ENCODE results near the gene PPP2R2C.
A peak's percentile ranks its signal among the peaks of the same experiment; 100 is the strongest.

The PPP2R2C gene

DNA sequence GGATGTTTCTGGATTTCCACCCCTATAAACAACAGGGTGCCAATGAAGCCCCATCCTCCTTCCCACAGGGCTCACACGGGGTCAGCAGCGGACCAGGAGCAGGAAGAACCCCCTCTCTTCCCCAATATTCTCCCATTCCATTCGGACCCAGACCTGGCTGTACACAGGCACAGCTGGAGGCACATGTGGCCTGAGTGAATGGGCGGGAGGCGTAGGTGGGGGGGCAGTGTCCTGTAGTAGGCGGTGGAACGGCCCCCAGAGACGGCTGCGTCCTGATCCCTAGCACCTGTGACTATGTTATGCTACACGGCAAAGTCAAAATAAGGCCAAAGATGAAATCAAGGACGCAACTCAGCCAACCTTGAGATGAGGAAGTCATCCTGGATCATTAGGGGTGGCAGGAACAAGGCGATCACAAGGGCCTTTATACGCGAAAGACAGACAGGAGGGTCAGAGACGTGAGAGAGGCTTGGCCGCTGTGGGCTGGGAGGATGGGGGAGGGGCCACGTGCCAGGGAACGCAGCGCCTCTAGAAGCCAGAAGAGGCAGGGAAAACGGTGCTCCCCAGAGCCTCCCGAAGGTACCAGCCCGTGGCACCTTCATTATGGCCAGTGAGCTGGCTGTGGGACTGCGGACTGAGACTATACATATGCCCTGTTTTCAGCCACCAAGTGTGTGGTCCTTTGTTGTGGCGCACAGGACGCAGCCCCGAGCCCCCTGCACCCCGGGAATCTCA is 127.2 kb downstream of the PPP2R2C start:
- ChIA-PET POLR2A (ENCODE audit: low non-redundant PET) (no interaction called here), CTCF (no interaction called here)
- TF ChIP-seq CTCF (conservative IDR thresholded peaks at IDR 0.05; ENCODE audit: low read depth), result no peak
- no peak overlapping the region for H3K27ac ChIP-seq
- DNase-seq (ENCODE audit: low spot score), result no peak

- peak; percentile 83 for DNase-seq (ENCODE audit: low spot score)
- H3K27ac ChIP-seq, result peak overlapping the region; percentile 85
- CTCF ChIA-PET, result interaction anchor here (0.7 kb wide), 1 partner anchor 198 kb away, joined by 3 read pairs; no protein-coding TSS in a partner anchor
These were observed 128.4 kb downstream of the PPP2R2C start for GRCh38 chr4:6343939-6344408.

DNA sequence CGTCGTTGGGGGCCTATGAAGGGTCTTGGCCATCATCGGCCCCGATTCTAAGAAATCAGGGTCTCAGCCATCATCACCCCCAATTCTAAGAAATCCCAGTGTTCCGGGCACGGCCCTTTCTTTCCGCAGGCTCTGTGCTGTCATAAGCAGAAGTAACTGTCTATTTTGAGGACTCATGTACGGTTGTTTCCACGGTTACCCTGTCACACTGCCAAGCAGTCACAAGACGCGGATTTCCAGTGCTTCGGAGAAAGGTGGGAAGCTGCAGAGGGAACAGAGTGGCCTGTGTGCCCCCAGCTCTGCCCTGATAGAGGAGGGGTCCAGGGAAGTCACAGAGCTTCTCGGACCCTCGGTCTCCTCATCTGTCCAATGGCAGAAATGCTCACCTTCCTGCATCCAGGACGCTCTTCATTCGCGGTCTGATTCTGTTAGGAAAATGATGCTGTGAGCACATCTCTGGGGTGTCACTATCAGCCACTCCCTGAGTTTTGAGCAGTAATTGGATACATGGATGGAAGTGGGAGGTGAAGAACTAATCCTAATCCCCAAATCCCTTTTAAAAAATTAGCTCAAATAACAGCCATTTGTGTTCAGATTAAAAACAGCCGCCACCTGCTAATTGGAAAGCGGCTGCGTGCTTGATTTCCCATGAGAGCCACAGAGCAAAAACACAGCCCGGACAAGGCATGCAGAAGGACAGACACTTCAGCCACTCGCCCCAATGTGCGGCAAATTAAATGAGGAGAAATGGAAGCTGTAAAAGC is 129.7 kb downstream of the PPP2R2C start:
- no peak for DNase-seq (ENCODE audit: low spot score)
- ChIA-PET CTCF (interaction anchor here (1.2 kb wide), 2 partner anchors 10 to 11 kb away, joined by 3 to 4 read pairs; no protein-coding TSS in a partner anchor), POLR2A (ENCODE audit: low non-redundant PET) (no interaction called here)
- H3K27ac ChIP-seq, result peak overlapping the region; percentile 85; the same call in 1 of the 2 replicates
- no peak for TF ChIP-seq CTCF (conservative IDR thresholded peaks at IDR 0.05; ENCODE audit: low read depth)

More at GRCh38 chr4:6343939-6344408, 128.4 kb downstream of the PPP2R2C start:
- POLR2A ChIA-PET (ENCODE audit: low non-redundant PET), result no interaction called here
- peak; percentile 64 for TF ChIP-seq CTCF (conservative IDR thresholded peaks at IDR 0.05; ENCODE audit: low read depth)

DNA sequence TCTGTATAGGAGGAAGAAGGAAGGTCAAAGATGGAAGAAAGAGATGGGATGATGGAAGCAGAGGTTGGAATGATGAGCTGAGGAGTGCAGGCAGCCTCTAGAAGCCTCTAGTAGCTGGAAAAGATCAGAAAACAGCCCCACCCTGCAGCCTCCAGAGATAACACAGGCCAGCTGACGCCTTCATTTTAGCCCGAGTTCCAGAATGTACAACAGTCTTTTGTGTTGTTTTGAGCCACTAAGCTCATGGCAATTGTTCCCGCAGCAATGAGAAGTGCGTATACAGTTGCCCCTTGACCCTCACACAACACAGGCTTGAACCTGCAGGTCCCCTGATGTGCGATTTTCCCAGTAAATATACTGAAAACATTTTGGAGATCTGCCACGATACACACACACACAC is 130.7 kb downstream of the PPP2R2C start:
- CTCF ChIA-PET, result interaction anchor here (1.2 kb wide), 1 partner anchor 9 kb away, joined by 3 read pairs; no protein-coding TSS in a partner anchor
- DNase-seq (ENCODE audit: low spot score), result no peak
- POLR2A ChIA-PET (ENCODE audit: low non-redundant PET), result no interaction called here
- no peak overlapping the region for H3K27ac ChIP-seq
- TF ChIP-seq CTCF (conservative IDR thresholded peaks at IDR 0.05; ENCODE audit: low read depth), result no peak

DNA sequence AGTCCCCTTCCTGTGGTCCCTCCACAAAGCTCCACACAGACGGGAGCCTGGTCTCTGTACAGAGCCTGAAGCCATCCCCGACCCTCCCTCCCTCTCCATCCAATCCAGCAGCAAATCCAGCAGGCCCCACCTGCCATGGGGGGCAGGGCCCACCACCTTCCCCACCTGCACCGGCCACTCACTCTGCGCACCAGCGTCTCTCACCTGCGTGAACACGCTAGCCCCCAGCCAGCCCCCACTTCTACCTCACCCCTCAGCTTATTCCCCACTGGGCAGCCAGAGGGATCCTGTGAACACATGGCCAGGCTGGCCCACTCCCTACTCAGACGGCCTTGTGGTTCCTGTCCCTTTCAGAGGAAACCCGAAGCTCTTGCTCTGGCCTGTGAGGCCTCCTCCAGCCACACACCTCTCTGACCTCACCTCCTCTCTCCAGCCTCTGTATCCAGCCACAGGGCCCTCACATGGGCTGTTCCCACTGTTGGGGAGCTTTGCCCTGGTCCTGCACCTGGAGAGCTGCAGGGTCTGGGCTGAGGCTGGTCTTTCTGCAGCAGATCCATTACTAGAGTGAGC is 131.9 kb downstream of the PPP2R2C start:
- TF ChIP-seq CTCF (conservative IDR thresholded peaks at IDR 0.05; ENCODE audit: low read depth), result no peak
- no peak for DNase-seq (ENCODE audit: low spot score)
- ChIA-PET POLR2A (ENCODE audit: low non-redundant PET) (no interaction called here), CTCF (interaction anchor here (0.6 to 1.1 kb wide), 2 partner anchors 9 to 12 kb away, joined by 3 read pairs; no protein-coding TSS in a partner anchor)
- H3K27ac ChIP-seq, result no peak overlapping the region

- no peak for DNase-seq (ENCODE audit: low spot score)
- POLR2A ChIA-PET (ENCODE audit: low non-redundant PET), result no interaction called here
- TF ChIP-seq CTCF (conservative IDR thresholded peaks at IDR 0.05; ENCODE audit: low read depth), result no peak
- H3K27ac ChIP-seq, result no peak overlapping the region
- CTCF ChIA-PET, result no interaction called here
These were observed 132.5 kb downstream of the PPP2R2C start for GRCh38 chr4:6339818-6340445.

Measured in RWPE1 (cell line).